Measurements from ENCODE around the gene PDCD1LG2.

DNA sequence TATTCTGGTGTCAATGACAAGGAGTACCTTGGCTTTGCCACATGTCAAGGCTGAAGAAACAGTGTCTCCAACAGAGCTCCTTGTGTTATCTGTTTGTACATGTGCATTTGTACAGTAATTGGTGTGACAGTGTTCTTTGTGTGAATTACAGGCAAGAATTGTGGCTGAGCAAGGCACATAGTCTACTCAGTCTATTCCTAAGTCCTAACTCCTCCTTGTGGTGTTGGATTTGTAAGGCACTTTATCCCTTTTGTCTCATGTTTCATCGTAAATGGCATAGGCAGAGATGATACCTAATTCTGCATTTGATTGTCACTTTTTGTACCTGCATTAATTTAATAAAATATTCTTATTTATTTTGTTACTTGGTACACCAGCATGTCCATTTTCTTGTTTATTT, 40.2 kb upstream of the PDCD1LG2 start:
- TF ChIP-seq, protein P1, sequence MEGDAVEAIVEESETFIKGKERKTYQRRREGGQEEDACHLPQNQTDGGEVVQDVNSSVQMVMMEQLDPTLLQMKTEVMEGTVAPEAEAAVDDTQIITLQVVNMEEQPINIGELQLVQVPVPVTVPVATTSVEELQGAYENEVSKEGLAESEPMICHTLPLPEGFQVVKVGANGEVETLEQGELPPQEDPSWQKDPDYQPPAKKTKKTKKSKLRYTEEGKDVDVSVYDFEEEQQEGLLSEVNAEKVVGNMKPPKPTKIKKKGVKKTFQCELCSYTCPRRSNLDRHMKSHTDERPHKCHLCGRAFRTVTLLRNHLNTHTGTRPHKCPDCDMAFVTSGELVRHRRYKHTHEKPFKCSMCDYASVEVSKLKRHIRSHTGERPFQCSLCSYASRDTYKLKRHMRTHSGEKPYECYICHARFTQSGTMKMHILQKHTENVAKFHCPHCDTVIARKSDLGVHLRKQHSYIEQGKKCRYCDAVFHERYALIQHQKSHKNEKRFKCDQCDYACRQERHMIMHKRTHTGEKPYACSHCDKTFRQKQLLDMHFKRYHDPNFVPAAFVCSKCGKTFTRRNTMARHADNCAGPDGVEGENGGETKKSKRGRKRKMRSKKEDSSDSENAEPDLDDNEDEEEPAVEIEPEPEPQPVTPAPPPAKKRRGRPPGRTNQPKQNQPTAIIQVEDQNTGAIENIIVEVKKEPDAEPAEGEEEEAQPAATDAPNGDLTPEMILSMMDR (IDR thresholded peaks at IDR 0.05), result no peak
- TF ChIP-seq POLR2A (IDR thresholded peaks at IDR 0.05; ENCODE audit: low read depth) (no peak), POLR2AphosphoS5 (IDR thresholded peaks at IDR 0.05) (no peak), EP300 (IDR thresholded peaks at IDR 0.05) (no peak)

Data from esophagus muscularis mucosa (tissue), 4 donors.